Activated T-cell treated with anti-CD3 and anti-CD28 coated beads, Interleukin-2, amount 50 U/mL, for 4 hours (primary cell): ENCODE results near the gene PAMR1. TPM values are rescaled to one million over a fixed set of nuclear protein-coding genes. Genes with fewer than 3 reads are reported as not detected.
"Not testable (repeated sequence)": the region's sequence is repeated elsewhere in the genome, so short reads cannot be mapped to it uniquely, and the experiment has no call there.

Experiments
- ATAC-seq, 2 donors: fragments of 200-7000 bp; cut with Tn5 transposase; one replicate each; pipeline ENCODE4 v1.10.0; 2021
- DNase-seq: peaks from one replicate; pipeline ENCODE4 v3.0.0-alpha.2; 2020
- H3K27me3 Mint-ChIP-seq: one replicate; pipeline ENCODE4 v1.8.0; 2021; ENCODE audit warnings: low read depth, mixed read lengths
- H3K36me3 Mint-ChIP-seq: one replicate; pipeline ENCODE4 v1.8.0; 2022; ENCODE audit warnings: mixed read lengths; ENCODE audit not compliant: insufficient read depth
- H3K4me1 Mint-ChIP-seq: one replicate; pipeline ENCODE4 v1.8.0; 2021; ENCODE audit warnings: low read depth, mixed read lengths
- H3K4me3 Mint-ChIP-seq: one replicate; pipeline ENCODE4 v1.8.0; 2021; ENCODE audit warnings: mild to moderate bottlenecking, moderate library complexity, mixed read lengths
- H3K9me3 Mint-ChIP-seq: one replicate; pipeline ENCODE4 v1.8.0; 2021; ENCODE audit warnings: mixed read lengths
- total RNA-seq, 3 donors: library from RNA; stranded (reverse); gene quantifications; one replicate each; pipeline ENCODE4 v1.2.1, GENCODE V29; 2021

PAMR1 gene
- total RNA-seq, 3 donors from 2014 or later, result not detected

GRCh38 chr11:35550374-35551036 lies 25.1 kb upstream of the PAMR1 start:
- Mint-ChIP-seq H3K9me3 (no peaks in the 10 kb centered on the region), H3K4me1 (no peaks in the 10 kb centered on the region), H3K36me3 (no peaks in the 10 kb centered on the region), H3K27me3 (peaks cover 22% of the 10 kb centered on the region), H3K4me3 (no peak overlapping the region)
- DNase-seq (no peak), ATAC-seq (no peak)

DNA sequence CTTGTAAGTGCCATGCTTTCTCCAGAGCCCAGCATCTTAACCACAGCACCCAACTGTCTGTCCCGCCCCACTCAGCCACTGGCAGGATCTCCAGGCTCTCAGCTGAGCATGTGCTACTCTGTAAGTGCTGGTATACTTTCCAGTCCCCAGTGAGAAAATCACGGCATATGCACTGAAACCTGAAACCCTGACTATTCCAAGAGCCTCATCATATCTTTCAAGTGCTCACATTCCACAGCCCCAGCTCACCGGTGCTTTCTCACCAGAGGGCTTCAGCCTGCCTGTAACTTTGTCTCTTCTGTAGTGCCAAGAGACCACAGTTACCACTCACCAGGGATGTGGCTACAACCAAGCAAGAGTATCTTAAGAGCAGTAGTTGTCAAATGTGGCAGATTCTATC lies 24.4 kb upstream of the PAMR1 start:
- Mint-ChIP-seq H3K9me3 (no peaks in the 10 kb centered on the region), H3K27me3 (peaks cover 22% of the 10 kb centered on the region), H3K4me1 (no peaks in the 10 kb centered on the region), H3K36me3 (no peaks in the 10 kb centered on the region), H3K4me3 (no peak overlapping the region)
- ATAC-seq, result no peak
- no peak for DNase-seq

- H3K9me3 Mint-ChIP-seq, result no peaks in the 10 kb centered on the region
- no peaks in the 10 kb centered on the region for H3K36me3 Mint-ChIP-seq
- DNase-seq (no peak), ATAC-seq (no peak)
- H3K27me3 Mint-ChIP-seq, result peaks cover 16% of the 10 kb centered on the region
- H3K4me1 Mint-ChIP-seq, result no peaks in the 10 kb centered on the region
- no peak overlapping the region for H3K4me3 Mint-ChIP-seq
Measured at GRCh38 chr11:35548925-35549561, 23.6 kb upstream of the PAMR1 start.

GRCh38 chr11:35547995-35548394 lies 22.6 kb upstream of the PAMR1 start:
- peaks cover 15% of the 10 kb centered on the region for H3K27me3 Mint-ChIP-seq
- not testable (repeated sequence) for H3K4me3 Mint-ChIP-seq, H3K4me1 Mint-ChIP-seq, ATAC-seq, H3K9me3 Mint-ChIP-seq, DNase-seq, H3K36me3 Mint-ChIP-seq

- H3K36me3 Mint-ChIP-seq, result no peaks in the 10 kb centered on the region
- H3K27me3 Mint-ChIP-seq, result peaks cover 11% of the 10 kb centered on the region
- no peaks in the 10 kb centered on the region for H3K4me1 Mint-ChIP-seq
- ATAC-seq (no peak), DNase-seq (no peak)
- no peak overlapping the region for H3K4me3 Mint-ChIP-seq
- H3K9me3 Mint-ChIP-seq, result no peaks in the 10 kb centered on the region
Measured at GRCh38 chr11:35546317-35546716, 20.9 kb upstream of the PAMR1 start.

DNA sequence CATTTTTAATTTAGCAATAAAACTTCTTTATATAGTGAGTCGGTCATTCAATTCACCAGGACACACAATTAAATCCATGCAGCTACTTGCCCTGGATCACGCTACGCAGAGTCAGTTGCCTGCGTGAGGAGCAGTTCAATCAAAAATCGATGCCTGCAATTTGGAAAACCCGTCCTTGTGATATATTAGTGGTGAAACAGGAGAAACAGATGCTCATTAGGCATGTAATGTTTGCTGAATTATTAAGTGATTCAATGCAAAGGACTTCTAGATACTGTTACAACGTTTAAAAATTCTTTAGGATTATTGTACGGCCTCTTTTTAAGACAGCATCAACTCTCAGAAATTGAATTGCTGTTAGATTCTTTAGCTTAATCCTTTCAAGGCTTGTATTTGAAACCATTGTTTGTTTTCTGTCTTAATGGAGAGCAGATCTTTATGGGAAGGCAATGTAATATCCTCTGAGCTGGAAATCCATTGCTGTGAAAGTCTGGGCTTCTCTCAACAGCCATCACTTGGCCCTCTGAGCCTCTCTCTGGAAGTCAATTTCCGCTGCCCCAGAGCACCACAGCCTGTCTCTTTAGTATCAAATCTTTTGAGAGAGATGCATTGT lies 20.1 kb upstream of the PAMR1 start:
- H3K4me1 Mint-ChIP-seq, result no peaks in the 10 kb centered on the region
- peaks cover 10% of the 10 kb centered on the region for H3K27me3 Mint-ChIP-seq
- no peaks in the 10 kb centered on the region for H3K9me3 Mint-ChIP-seq
- H3K36me3 Mint-ChIP-seq, result no peaks in the 10 kb centered on the region
- H3K4me3 Mint-ChIP-seq, result no peak overlapping the region
- DNase-seq (no peak), ATAC-seq (no peak)

DNA sequence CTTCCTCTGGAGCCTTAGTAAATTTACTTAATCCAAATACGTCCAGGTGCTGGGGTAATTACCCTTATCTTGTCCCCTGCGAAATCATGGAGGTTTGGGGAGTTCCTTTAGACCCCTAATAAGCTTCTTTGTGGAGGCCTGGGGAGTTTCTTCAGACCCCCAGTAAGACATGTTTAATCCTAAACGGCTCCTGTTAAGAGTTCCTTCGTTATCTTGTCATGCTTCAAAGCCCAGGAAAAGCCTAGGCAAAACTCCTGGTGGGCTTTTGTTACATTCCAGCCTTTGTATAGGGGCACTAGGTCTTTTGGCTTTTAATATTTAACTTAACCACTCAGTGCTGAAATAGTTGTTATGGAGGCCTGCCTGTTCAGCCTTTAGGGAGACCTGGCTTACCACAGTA lies 18.1 kb upstream of the PAMR1 start:
- no peak for DNase-seq
- H3K27me3 Mint-ChIP-seq, result peaks cover 13% of the 10 kb centered on the region
- H3K4me1 Mint-ChIP-seq, result no peaks in the 10 kb centered on the region
- H3K4me3 Mint-ChIP-seq, result no peak overlapping the region
- no peaks in the 10 kb centered on the region for H3K36me3 Mint-ChIP-seq
- H3K9me3 Mint-ChIP-seq, result no peaks in the 10 kb centered on the region
- no peak for ATAC-seq

GRCh38 chr11:35541621-35542375 lies 16.4 kb upstream of the PAMR1 start:
- peaks cover 14% of the 10 kb centered on the region for H3K27me3 Mint-ChIP-seq
- H3K9me3 Mint-ChIP-seq, result no peaks in the 10 kb centered on the region
- no peak for ATAC-seq
- no peaks in the 10 kb centered on the region for H3K4me1 Mint-ChIP-seq
- no peak overlapping the region for H3K4me3 Mint-ChIP-seq
- H3K36me3 Mint-ChIP-seq, result no peaks in the 10 kb centered on the region
- DNase-seq, result no peak

DNA sequence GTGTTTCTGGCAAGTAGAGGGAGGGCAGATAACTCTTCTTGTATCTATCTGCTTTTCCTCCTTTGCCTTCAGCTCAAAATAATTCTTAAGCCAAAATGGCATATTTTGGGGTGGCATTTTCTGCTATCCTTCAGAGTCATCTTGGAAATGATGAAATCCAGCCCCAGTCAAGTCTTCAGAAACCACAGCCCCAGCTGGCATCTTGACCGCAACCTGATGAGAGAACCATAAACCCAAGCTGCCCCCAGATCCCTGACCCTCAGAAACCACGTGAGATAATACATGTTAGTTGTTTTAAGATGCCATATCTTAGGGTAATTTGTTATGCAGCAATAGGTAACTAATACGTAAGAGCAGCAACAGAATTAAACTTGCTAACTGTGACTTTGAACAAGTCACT lies 15.1 kb upstream of the PAMR1 start:
- no peaks in the 10 kb centered on the region for H3K9me3 Mint-ChIP-seq
- no peaks in the 10 kb centered on the region for H3K4me1 Mint-ChIP-seq
- no peak for ATAC-seq
- no peaks in the 10 kb centered on the region for H3K36me3 Mint-ChIP-seq
- H3K4me3 Mint-ChIP-seq, result no peak overlapping the region
- DNase-seq, result no peak
- peaks cover 14% of the 10 kb centered on the region for H3K27me3 Mint-ChIP-seq

DNA sequence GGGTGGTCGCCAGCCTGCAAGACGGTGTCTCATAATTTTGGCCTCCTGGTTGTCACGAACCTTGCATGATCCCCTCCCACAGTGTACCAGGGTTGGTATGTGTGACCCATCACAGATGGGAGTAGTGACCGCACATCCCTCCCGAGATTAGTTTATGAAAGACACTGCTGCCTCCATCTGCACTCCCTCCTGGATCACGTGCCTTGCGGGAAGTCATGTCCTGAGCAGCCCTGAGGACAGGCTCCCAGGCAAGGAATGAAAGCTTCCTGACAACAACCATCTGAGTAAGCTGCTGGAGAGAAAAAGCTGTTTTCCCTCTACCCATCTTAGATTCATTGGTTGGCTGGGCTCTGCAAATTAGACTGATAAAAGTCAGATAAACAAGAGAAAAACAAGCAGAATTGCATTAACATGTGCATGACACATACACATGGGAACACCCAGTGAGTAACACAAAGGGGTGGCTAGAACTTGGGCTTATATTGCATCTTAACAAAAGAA lies 14.4 kb upstream of the PAMR1 start:
- H3K4me1 Mint-ChIP-seq, result no peaks in the 10 kb centered on the region
- no peaks in the 10 kb centered on the region for H3K9me3 Mint-ChIP-seq

DNA sequence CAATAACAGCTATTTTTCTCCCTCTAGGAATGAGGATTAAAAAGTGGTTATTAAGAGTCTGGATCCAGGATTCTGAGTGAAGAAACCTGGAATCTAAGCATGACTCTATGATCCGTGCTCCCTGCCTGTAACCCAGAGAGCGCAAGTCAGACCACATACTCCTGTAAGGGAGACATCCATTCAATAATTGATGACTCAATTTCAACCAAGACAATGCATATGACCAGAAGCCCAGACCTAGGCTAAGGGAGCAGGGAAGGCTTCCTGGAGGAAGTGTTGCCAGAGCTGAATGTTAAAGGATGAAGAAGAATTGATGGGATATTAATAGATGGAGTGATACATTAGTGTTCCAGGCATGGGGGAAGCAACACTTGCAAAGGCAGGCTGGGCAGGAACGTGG lies 13.8 kb upstream of the PAMR1 start:
- Mint-ChIP-seq H3K27me3 (peaks cover 14% of the 10 kb centered on the region), H3K9me3 (no peaks in the 10 kb centered on the region), H3K4me3 (no peak overlapping the region), H3K36me3 (no peaks in the 10 kb centered on the region), H3K4me1 (no peaks in the 10 kb centered on the region)
- DNase-seq (no peak), ATAC-seq (no peak)

More for the DNA sequence above, 14.4 kb upstream of the PAMR1 start:
- Mint-ChIP-seq H3K27me3 (peaks cover 14% of the 10 kb centered on the region), H3K4me3 (no peak overlapping the region), H3K36me3 (no peaks in the 10 kb centered on the region)
- no peak for ATAC-seq
- DNase-seq, result no peak

- Mint-ChIP-seq H3K36me3 (no peaks in the 10 kb centered on the region), H3K9me3 (no peaks in the 10 kb centered on the region), H3K4me1 (no peaks in the 10 kb centered on the region), H3K4me3 (no peak overlapping the region), H3K27me3 (peaks cover 17% of the 10 kb centered on the region)
- DNase-seq, result no peak
- no peak for ATAC-seq
Measured at GRCh38 chr11:35536470-35536869, 11.1 kb upstream of the PAMR1 start.

DNA sequence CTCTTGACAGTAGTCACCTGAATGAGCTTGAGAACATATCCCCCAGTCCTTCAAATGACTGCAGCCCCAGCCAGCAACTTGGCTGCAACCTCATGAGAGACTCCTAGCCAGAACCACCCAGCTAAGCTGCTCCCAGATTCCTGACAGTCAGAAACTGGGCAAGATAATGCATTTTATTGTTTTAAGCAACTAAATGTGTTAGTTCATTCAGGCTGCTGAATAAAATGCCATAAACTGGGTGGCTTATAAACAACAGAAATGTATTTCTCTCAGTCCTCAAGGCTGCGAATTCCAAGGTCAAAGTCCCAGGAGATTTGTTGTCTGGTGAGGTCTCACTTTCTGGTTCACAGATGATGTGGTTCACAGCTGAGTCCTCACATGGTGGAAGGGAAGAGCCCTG lies 5.8 kb upstream of the PAMR1 start:
- DNase-seq (no peak), ATAC-seq (no peak)
- no peaks in the 10 kb centered on the region for H3K4me1 Mint-ChIP-seq
- no peak overlapping the region for H3K4me3 Mint-ChIP-seq
- H3K9me3 Mint-ChIP-seq, result no peaks in the 10 kb centered on the region
- peaks cover 33% of the 10 kb centered on the region for H3K27me3 Mint-ChIP-seq
- no peaks in the 10 kb centered on the region for H3K36me3 Mint-ChIP-seq

GRCh38 chr11:35529971-35530495 lies 4.6 kb upstream of the PAMR1 start:
- ATAC-seq (no peak), DNase-seq (no peak)
- Mint-ChIP-seq H3K4me1 (no peaks in the 10 kb centered on the region), H3K9me3 (no peaks in the 10 kb centered on the region), H3K27me3 (peaks cover 39% of the 10 kb centered on the region), H3K4me3 (no peak overlapping the region), H3K36me3 (no peaks in the 10 kb centered on the region)
